ENCODE measurements around the gene CDH23.

GRCh38 chr10:71757399-71757922 is 360.7 kb downstream of the CDH23 start:
- TF ChIP-seq, protein P1, sequence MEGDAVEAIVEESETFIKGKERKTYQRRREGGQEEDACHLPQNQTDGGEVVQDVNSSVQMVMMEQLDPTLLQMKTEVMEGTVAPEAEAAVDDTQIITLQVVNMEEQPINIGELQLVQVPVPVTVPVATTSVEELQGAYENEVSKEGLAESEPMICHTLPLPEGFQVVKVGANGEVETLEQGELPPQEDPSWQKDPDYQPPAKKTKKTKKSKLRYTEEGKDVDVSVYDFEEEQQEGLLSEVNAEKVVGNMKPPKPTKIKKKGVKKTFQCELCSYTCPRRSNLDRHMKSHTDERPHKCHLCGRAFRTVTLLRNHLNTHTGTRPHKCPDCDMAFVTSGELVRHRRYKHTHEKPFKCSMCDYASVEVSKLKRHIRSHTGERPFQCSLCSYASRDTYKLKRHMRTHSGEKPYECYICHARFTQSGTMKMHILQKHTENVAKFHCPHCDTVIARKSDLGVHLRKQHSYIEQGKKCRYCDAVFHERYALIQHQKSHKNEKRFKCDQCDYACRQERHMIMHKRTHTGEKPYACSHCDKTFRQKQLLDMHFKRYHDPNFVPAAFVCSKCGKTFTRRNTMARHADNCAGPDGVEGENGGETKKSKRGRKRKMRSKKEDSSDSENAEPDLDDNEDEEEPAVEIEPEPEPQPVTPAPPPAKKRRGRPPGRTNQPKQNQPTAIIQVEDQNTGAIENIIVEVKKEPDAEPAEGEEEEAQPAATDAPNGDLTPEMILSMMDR (IDR thresholded peaks at IDR 0.05), result no peak
- TF ChIP-seq POLR2A (IDR thresholded peaks at IDR 0.05), result no peak

Measured in uterus (tissue), 2 donors.